ENCODE measurements around the gene PTBP1.
"Not testable (repeated sequence)": the region's sequence is repeated elsewhere in the genome, so short reads cannot be mapped to it uniquely, and the experiment has no call there.

PTBP1 gene

GRCh38 chr19:814152-815078 is 17.2 kb downstream of the PTBP1 start:
- TF ChIP-seq CTCF (IDR thresholded peaks at IDR 0.05; ENCODE audit: low read depth, low read length), result no peak
- DNase-seq (ENCODE audit: extremely low read depth, low read depth), result no peak

- no peak for DNase-seq (ENCODE audit: extremely low read depth, low read depth)
- no peak for TF ChIP-seq CTCF (IDR thresholded peaks at IDR 0.05; ENCODE audit: low read depth, low read length)
These were observed 18.0 kb downstream of the PTBP1 start for GRCh38 chr19:815079-815774.

- no peak for TF ChIP-seq CTCF (IDR thresholded peaks at IDR 0.05; ENCODE audit: low read depth, low read length)
- no peak for DNase-seq (ENCODE audit: extremely low read depth, low read depth)
These were observed 18.7 kb downstream of the PTBP1 start for GRCh38 chr19:815775-816499.

- TF ChIP-seq CTCF (IDR thresholded peaks at IDR 0.05; ENCODE audit: low read depth, low read length), result no peak
- DNase-seq (ENCODE audit: extremely low read depth, low read depth), result no peak
These were observed 19.2 kb downstream of the PTBP1 start for GRCh38 chr19:816500-816857.

GRCh38 chr19:820212-820611 is 23.0 kb downstream of the PTBP1 start:
- DNase-seq (ENCODE audit: extremely low read depth, low read depth), result not testable (repeated sequence)

GRCh38 chr19:821231-821824 is 24.1 kb downstream of the PTBP1 start:
- no peak for TF ChIP-seq CTCF (IDR thresholded peaks at IDR 0.05; ENCODE audit: low read depth, low read length)
- DNase-seq (ENCODE audit: extremely low read depth, low read depth), result no peak

GRCh38 chr19:821825-822503 is 24.7 kb downstream of the PTBP1 start, which contains the start of gene PLPPR3:
TSS of gene PLPPR3 (minus strand) at chr19:821955. CDS start at chr19:821559, 396 bp downstream.
- TF ChIP-seq CTCF (IDR thresholded peaks at IDR 0.05; ENCODE audit: low read depth, low read length), result no peak
- DNase-seq (ENCODE audit: extremely low read depth, low read depth), result no peak

All from AG09319 (cell line).